Lower leg skin (tissue), 4 donors: ENCODE results near the gene TBXAS1. TPM values are rescaled to one million over a fixed set of nuclear protein-coding genes. Genes with fewer than 3 reads are reported as not detected.

Experiments used
- DNase-seq, 2 donors: peaks; one replicate each; pipeline ENCODE4 v3.0.0-alpha.2; 2019; ENCODE audit warnings: low spot score in 2 of 2
- H3K4me3 ChIP-seq: fragments of 200-600 bp; sonication (generic); 2 replicates; pipeline ENCODE4 v1.5.1; 2017; ENCODE audit warnings: mild to moderate bottlenecking, low read depth; ENCODE audit not compliant: poor library complexity, severe bottlenecking
- CTCF ChIP-seq, 3 donors: fragments of 450-650 bp; IDR thresholded peaks; one replicate each; pipeline ENCODE4 v1.5.1; 2016; ENCODE audit warnings: antibody characterized with exemption in 3 of 3, mild to moderate bottlenecking in 3 of 3, moderate library complexity in 2 of 3
- POLR2A ChIP-seq, 2 donors: fragments of 450-650 bp; IDR thresholded peaks; one replicate each; pipeline ENCODE4 v1.6.1; 2016 to 2017; ENCODE audit warnings: antibody characterized with exemption in 2 of 2, mild to moderate bottlenecking in 1 of 2, moderate library complexity in 1 of 2
- WGBS, 2 donors: methylation state at CpG; one replicate each; pipeline ENCODE4 v1.1.5; 2018; 5-methylcytosine and 5-hydroxymethylcytosine counted together
- intact Hi-C: fragments of 100-400 bp; cut with DNase I; formaldehyde crosslinking; loops from one replicate; pipeline ENCODE4 v1.15.0; 2023; ENCODE audit warnings: low total_unique reads
- total RNA-seq, 4 donors: library from RNA; depleted of rRNA; stranded (reverse); fragments of >200 nt; gene quantifications; one replicate each; pipeline ENCODE4 v1.1.0, GENCODE V29; 2016

The TBXAS1 gene
- total RNA-seq, 4 donors from 2014 or later = 0.91 to 9.9 (median 2.4) TPM

- intact Hi-C loops = no loop called here
- no peak overlapping the region for H3K4me3 ChIP-seq
- DNase-seq = peak in 1 of 2 donors; percentile 40
- no peak for TF ChIP-seq CTCF (IDR thresholded peaks at IDR 0.05)
- TF ChIP-seq POLR2A (IDR thresholded peaks at IDR 0.05) = no peak
- WGBS, 2 donors = 82% methylated on average over 6 of the region's 6 CpGs
These were observed 130.2 kb downstream of the TBXAS1 start for GRCh38 chr7:139959285-139959628.

GRCh38 chr7:139959718-139960117 lies 130.7 kb downstream of the TBXAS1 start:
- TF ChIP-seq CTCF (IDR thresholded peaks at IDR 0.05) (no peak), POLR2A (IDR thresholded peaks at IDR 0.05) (no peak)
- H3K4me3 ChIP-seq = no peak overlapping the region
- 86 to 90% methylated on average over 4 to 5 of the region's 5 CpGs for whole genome bisulfite sequencing, 2 donors
- intact Hi-C loops = no loop called here
- peak in 1 of 2 donors; percentile 53 for DNase-seq

- H3K4me3 ChIP-seq = no peak overlapping the region
- peak in 1 of 2 donors; percentile 32 for DNase-seq
- intact Hi-C loops = no loop called here
- WGBS, 2 donors = 68 to 73% methylated on average over 6 of the region's 6 CpGs
- TF ChIP-seq POLR2A (IDR thresholded peaks at IDR 0.05) (no peak), CTCF (IDR thresholded peaks at IDR 0.05) (no peak)
These were observed 131.1 kb downstream of the TBXAS1 start for GRCh38 chr7:139960157-139960556.

GRCh38 chr7:139965942-139966628 lies 137.0 kb downstream of the TBXAS1 start:
- TF ChIP-seq POLR2A (IDR thresholded peaks at IDR 0.05) = no peak
- TF ChIP-seq CTCF (IDR thresholded peaks at IDR 0.05) = no peak
- no peak overlapping the region for H3K4me3 ChIP-seq
- intact Hi-C loops = no loop called here
- WGBS, 2 donors = 88 to 93% methylated on average over 4 of the region's 4 CpGs
- DNase-seq = peak in 1 of 2 donors; percentile 15

- H3K4me3 ChIP-seq = no peak overlapping the region
- no peak for TF ChIP-seq POLR2A (IDR thresholded peaks at IDR 0.05)
- TF ChIP-seq CTCF (IDR thresholded peaks at IDR 0.05) = no peak
- intact Hi-C loops = no loop called here
- DNase-seq = no peak
- 86 to 90% methylated on average over 5 of the region's 5 CpGs for WGBS, 2 donors
These were observed 137.9 kb downstream of the TBXAS1 start for GRCh38 chr7:139966949-139967348.

- TF ChIP-seq CTCF (IDR thresholded peaks at IDR 0.05) = no peak
- H3K4me3 ChIP-seq = no peak overlapping the region
- no peak for DNase-seq
- intact Hi-C loops = no loop called here
These were observed 139.9 kb downstream of the TBXAS1 start for GRCh38 chr7:139968931-139969330.
